Gastrocnemius medialis (tissue), 4 donors: ENCODE data around the gene SCN5A.

Source experiments
- POLR2A ChIP-seq, 2 donors: fragments of 450-650 bp; IDR thresholded peaks; one replicate each; pipeline ENCODE4 v1.6.1; 2017; ENCODE audit warnings: antibody characterized with exemption in 2 of 2, mild to moderate bottlenecking in 2 of 2, moderate library complexity in 2 of 2
- TF ChIP-seq, protein P1 (sequence below), 5 experiments: fragments of 450-650 bp in 3 of 5; fragments of 200-600 bp in 2 of 5; sonication (generic) in 2 of 5; IDR thresholded peaks in 4 of 5; conservative IDR thresholded peaks in 1 of 5; 1 replicate in 4 of 5; 2 replicates in 1 of 5; pipeline ENCODE4 v1.5.1; 2016 to 2019; ENCODE audit warnings: antibody characterized with exemption in 5 of 5, mild to moderate bottlenecking in 3 of 5, moderate library complexity in 3 of 5

DNA sequence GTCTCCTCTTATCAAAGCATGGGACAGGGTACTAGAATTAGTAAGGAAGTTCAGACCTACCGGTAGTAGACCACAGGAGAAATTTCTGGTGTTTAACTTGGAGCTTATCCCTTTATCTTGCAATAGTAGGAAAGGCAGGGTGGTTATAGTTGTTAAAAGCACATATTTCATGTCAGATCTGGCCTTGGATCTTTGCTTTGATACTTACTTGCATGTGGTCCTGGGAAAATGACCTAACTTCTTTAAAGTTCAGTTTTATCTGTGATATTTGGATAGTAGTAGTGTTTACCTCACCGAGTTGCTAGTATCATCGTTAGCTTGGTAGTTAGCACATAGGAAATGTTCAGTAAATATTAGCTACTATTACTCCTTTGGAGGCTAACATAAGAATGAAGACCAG lies 137.9 kb downstream of the SCN5A start:
- TF ChIP-seq, protein P1, sequence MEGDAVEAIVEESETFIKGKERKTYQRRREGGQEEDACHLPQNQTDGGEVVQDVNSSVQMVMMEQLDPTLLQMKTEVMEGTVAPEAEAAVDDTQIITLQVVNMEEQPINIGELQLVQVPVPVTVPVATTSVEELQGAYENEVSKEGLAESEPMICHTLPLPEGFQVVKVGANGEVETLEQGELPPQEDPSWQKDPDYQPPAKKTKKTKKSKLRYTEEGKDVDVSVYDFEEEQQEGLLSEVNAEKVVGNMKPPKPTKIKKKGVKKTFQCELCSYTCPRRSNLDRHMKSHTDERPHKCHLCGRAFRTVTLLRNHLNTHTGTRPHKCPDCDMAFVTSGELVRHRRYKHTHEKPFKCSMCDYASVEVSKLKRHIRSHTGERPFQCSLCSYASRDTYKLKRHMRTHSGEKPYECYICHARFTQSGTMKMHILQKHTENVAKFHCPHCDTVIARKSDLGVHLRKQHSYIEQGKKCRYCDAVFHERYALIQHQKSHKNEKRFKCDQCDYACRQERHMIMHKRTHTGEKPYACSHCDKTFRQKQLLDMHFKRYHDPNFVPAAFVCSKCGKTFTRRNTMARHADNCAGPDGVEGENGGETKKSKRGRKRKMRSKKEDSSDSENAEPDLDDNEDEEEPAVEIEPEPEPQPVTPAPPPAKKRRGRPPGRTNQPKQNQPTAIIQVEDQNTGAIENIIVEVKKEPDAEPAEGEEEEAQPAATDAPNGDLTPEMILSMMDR (IDR thresholded peaks at IDR 0.05 in 4 of 5, conservative IDR thresholded peaks at IDR 0.05 in 1 of 5), result no peak
- no peak for TF ChIP-seq POLR2A (IDR thresholded peaks at IDR 0.05)
